HG02943 (cell line): ENCODE results near the gene MBD3L2.
"Not testable (repeated sequence)": the region's sequence is repeated elsewhere in the genome, so short reads cannot be mapped to it uniquely, and the experiment has no call there.

ENCODE experiments used
- ATAC-seq: cut with Tn5 transposase; IDR thresholded peaks from one replicate; pipeline ENCODE4 v1.9.1; 2021; ENCODE audit warnings: mild to moderate bottlenecking, low read depth, moderate library complexity; ENCODE audit not compliant: unreplicated experiment

The MBD3L2 gene

GRCh38 chr19:7049021-7049420 is at the start of gene MBD3L2:
Gene MBD3L2, plus strand, starts transcription at chr19:7049321. Its CDS starts 53 bp downstream, at chr19:7049374.
- ATAC-seq: not testable (repeated sequence)

DNA sequence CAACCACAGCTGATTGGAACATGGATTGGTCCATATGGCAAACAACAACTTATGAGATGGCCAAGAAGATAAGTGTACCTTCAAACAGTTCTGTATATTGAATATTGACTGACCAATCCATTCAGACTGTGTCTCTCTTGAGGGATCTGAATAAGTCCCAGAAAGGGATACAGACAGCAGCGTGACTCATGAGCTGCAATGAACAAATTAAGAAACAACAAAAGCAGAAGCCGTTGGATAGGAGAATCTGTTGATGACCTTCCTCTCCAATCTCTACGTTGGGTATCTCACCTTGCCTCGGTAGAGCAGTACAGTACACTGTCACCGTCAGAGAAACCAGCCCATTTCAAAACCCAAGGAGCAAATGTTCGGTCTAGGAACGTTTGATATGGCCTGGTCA is 49.2 kb upstream of the MBD3L2 start:
- no peak for ATAC-seq

DNA sequence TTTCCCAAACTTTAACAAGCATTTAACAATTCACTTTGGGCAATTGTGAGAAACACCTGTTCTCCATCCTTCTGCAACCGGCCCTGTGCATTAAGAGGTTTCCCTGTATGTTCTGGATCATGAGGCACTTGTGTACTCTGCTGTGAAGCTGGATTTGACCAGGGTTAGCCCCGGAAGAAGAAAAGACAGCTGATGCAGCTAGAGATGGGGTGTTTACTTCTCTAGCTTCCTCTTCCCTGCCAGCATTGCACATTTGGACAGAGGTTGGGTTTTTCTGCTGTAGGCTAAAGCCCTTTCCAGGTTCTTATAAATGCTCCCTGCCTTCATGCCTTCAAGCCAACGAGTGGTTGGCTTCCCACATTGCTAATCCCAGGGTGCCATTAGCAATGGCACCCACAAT is 48.8 kb upstream of the MBD3L2 start:
- ATAC-seq: no peak

- no peak for ATAC-seq
Measured at GRCh38 chr19:7000816-7001215, 48.3 kb upstream of the MBD3L2 start.

GRCh38 chr19:7004313-7004931 is 44.7 kb upstream of the MBD3L2 start:
- ATAC-seq: no peak

DNA sequence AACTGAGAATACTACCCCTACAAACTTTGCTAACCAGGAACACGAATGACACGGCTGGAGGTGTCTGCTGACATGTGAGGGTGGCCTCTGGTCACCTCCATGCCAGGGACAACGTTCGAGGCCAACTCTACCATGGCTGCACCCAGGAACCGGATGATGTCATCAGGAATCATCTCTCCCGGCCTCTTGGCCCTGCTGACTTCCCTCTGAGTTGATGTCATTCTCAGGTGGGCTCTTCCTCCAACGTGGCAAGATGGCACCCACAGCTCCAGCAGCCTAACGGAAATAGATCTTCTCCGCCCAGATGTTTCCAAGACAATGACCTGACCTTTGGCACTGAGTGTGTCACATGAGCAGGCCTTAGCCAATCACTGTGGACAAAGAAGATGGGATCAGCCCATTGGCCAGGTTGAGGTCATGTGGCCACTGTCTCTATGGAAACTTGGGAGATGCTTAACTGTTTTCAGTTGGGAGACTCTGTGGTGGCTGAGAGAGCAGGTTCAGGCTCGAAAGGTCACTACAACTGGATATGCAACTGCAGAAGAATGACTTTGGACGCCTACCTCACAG is 42.9 kb upstream of the MBD3L2 start:
- ATAC-seq: no peak

GRCh38 chr19:7007859-7008258 is 41.3 kb upstream of the MBD3L2 start:
- no peak for ATAC-seq

- ATAC-seq: no peak
Measured at GRCh38 chr19:7010722-7011593, 38.2 kb upstream of the MBD3L2 start.

GRCh38 chr19:7013678-7014077 is 35.4 kb upstream of the MBD3L2 start:
- ATAC-seq: no peak

DNA sequence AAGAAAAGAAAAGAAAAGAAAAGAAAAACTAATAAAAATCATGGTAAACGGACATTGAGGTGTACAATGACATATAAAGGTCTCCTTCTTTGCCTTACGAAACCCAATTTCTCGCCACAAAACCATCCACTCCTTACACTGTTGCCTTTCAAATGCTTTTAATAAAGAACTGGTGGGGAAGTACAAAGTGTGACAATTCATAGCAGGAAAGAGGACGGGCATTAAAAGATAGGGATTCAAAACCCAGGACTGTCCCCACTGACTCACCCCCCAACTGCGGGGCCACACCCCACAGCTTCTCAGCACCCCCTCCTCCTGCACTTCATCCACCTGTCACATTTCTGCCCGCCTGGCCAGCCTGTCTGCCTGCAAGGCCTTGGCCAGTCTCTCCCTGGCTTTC is 30.3 kb upstream of the MBD3L2 start:
- ATAC-seq: no peak

- not testable (repeated sequence) for ATAC-seq
Measured at GRCh38 chr19:7021331-7021730, 27.8 kb upstream of the MBD3L2 start, which contains the start of gene MBD3L2B. Gene MBD3L2B, minus strand, starts transcription at chr19:7021431. Its CDS starts 34 bp downstream, at chr19:7021397.

GRCh38 chr19:7028790-7029189 is 20.3 kb upstream of the MBD3L2 start:
- not testable (repeated sequence) for ATAC-seq

- not testable (repeated sequence) for ATAC-seq
Measured at GRCh38 chr19:7030278-7030677, 18.8 kb upstream of the MBD3L2 start, which contains the start of gene MBD3L5. Gene MBD3L5, plus strand, starts transcription at chr19:7030578. Its CDS starts 34 bp downstream, at chr19:7030612.

GRCh38 chr19:7040079-7040478 is 9.0 kb upstream of the MBD3L2 start, which contains the start of gene MBD3L4:
Gene MBD3L4, minus strand, starts transcription at chr19:7040179. Its CDS starts 35 bp downstream, at chr19:7040144.
- ATAC-seq: not testable (repeated sequence)

GRCh38 chr19:7041563-7041962 is 7.6 kb upstream of the MBD3L2 start:
- not testable (repeated sequence) for ATAC-seq

GRCh38 chr19:7051421-7051820 is 2.3 kb downstream of the MBD3L2 start:
- ATAC-seq: not testable (repeated sequence)

DNA sequence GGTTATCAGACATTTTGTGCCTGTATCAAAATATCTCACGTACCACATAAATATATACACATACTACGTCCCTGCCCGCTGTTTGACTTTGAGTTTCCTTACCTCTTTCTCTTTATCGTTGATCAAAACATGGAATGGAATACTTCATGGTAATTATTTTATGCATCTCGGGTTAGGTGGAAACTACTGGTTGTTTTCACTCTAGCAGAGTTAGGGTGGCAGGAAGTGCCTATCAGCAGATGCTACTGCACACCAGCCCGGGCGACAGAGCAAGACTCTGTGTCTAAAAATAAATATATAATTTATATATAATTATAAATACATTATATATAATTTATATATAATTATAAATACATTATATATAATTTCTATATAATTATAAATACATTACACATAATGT is 3.8 kb downstream of the MBD3L2 start:
- not testable (repeated sequence) for ATAC-seq

DNA sequence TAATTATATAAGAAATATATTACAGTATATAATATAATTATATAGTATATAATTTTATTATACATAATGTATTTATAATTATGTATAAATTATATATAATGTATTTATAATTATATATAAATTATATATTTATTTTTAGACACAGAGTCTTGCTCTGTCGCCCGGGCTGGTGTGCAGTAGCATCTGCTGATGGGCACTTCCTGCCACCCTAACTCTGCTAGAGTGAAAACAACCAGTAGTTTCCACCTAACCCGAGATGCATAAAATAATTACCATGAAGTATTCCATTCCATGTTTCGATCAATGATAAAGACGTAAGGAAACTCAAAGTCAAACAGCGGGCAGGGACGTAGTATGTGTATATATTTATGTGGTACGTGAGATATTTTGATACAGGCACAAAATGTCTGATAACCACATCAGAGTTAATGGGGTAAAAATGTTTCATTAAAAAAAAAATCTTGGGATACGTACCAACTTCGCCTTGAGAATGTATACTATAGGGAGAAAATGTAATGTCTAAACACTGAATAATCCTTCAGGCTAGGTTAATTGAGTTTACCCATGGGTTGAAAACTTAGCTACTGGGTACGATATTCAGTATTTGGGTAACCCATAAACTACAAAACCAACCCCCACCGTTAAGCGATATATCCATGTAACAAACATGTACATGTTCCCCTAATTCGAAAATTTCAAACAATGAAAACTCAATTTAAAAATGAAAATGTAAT is 5.7 kb downstream of the MBD3L2 start:
- ATAC-seq: not testable (repeated sequence)

DNA sequence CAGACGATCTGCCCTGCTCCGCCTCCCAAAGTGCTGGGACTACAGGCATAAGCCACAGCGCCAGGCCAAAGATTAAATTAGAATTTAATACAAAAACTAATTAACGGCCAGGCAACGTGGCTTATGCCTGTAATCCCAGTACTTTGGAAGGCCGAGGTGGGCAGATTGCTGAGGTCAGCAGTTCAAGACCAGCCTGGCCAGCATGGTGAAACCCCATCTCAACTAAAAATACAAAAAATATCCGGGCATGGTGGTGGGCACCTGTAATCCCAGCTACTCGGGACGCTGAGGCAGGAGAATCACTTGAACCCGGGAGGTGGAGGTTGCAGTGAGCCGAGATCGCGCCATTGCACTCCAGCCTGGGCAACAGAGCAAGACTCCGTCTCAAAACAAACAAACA is 6.6 kb downstream of the MBD3L2 start:
- not testable (repeated sequence) for ATAC-seq

- ATAC-seq: not testable (repeated sequence)
Measured at GRCh38 chr19:7056371-7056770, 7.2 kb downstream of the MBD3L2 start.
